Loucy (cell line): ENCODE data around the gene PRKAG3.

Experiments used
- CTCF ChIP-seq: fragments of 200-600 bp; sonication (generic); conservative IDR thresholded peaks from 2 replicates; pipeline ENCODE4 v1.5.1; 2014; ENCODE audit warnings: mild to moderate bottlenecking, antibody characterized with exemption, low read length
- EZH2phosphoT487 ChIP-seq: fragments of 200-600 bp; IDR thresholded peaks from 2 replicates; pipeline ENCODE4 v1.6.1; 2018; ENCODE audit warnings: antibody characterized with exemption, mild to moderate bottlenecking, moderate library complexity, borderline replicate concordance

- TF ChIP-seq CTCF, result no peak
- no peak for TF ChIP-seq EZH2phosphoT487
These were observed 8.3 kb downstream of the PRKAG3 start for GRCh38 chr2:218823196-218823855.
